Thyroid gland (tissue), 4 donors: ENCODE measurements around the gene NAPB.

Experiments used
- CTCF ChIP-seq, 6 experiments: fragments of 200-600 bp in 3 of 6; fragments of 450-650 bp in 3 of 6; sonication (generic) in 3 of 6; IDR thresholded peaks; one replicate each; pipeline ENCODE4 v1.5.1; 2016 to 2019; ENCODE audit warnings: antibody characterized with exemption in 6 of 6, mild to moderate bottlenecking in 2 of 6, inconsistent platforms in 1 of 6, moderate library complexity in 1 of 6
- POLR2A ChIP-seq, 2 donors: fragments of 450-650 bp; IDR thresholded peaks; one replicate each; pipeline ENCODE4 v1.6.1; 2017; ENCODE audit warnings: antibody characterized with exemption in 2 of 2, mild to moderate bottlenecking in 2 of 2, moderate library complexity in 1 of 2

DNA sequence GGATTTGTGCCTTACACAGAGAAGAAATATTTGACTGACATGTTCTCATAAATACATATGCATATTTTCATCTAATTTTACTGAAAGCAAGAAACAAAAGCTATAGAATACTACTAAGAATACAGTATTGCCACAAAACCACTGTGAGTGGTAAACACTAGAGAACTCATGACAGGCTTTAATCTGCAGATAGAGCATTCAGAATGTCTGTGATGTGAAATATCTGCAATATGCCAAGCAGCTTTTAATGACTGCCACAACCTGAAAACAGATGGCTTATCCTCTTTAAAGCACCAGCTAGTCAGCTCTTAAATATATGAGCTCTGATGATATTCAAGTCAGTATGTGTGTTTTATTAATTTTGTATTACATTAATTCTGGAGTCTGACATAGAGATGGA is 3.4 kb downstream of the NAPB start:
- TF ChIP-seq CTCF (IDR thresholded peaks at IDR 0.05) (no peak), POLR2A (IDR thresholded peaks at IDR 0.05) (no peak)
